ENCODE data around the gene DAPK1. TPM values are rescaled to one million over a fixed set of nuclear protein-coding genes. Genes with fewer than 3 reads are reported as not detected.

Gene DAPK1
- polyA plus RNA-seq, 1 experiment: 5.4 TPM

GRCh38 chr9:87540444-87541105, 42.9 kb downstream of the DAPK1 start:
- no peaks in the 10 kb centered on the region for H3K36me3 ChIP-seq (ENCODE audit: control insufficient read depth, insufficient read depth, low read length)
- no peak for DNase-seq (ENCODE audit: low read depth)
- H3K4me3 ChIP-seq (ENCODE audit: low read depth, low read length): no peak overlapping the region
- no peaks in the 10 kb centered on the region for H3K27me3 ChIP-seq (ENCODE audit: control insufficient read depth, insufficient read depth, low read length)
- ChIA-PET POLR2A (no interaction called here), CTCF (no interaction called here)
- TF ChIP-seq CTCF (IDR thresholded peaks at IDR 0.05; ENCODE audit: insufficient read depth, low read depth, low read length): no peak

- no peak for TF ChIP-seq CTCF (IDR thresholded peaks at IDR 0.05; ENCODE audit: insufficient read depth, low read depth, low read length)
- no peak overlapping the region for H3K4me3 ChIP-seq (ENCODE audit: low read depth, low read length)
- DNase-seq (ENCODE audit: low read depth): no peak
- CTCF ChIA-PET: interaction anchor here (0.7 kb wide), 1 partner anchor 1915 kb away, joined by 3 read pairs; no protein-coding TSS in a partner anchor
- POLR2A ChIA-PET: no interaction called here
- H3K36me3 ChIP-seq (ENCODE audit: control insufficient read depth, insufficient read depth, low read length): no peaks in the 10 kb centered on the region
- H3K27me3 ChIP-seq (ENCODE audit: control insufficient read depth, insufficient read depth, low read length): no peaks in the 10 kb centered on the region
These were observed 44.0 kb downstream of the DAPK1 start for GRCh38 chr9:87541663-87542062.

GRCh38 chr9:87542141-87542540, 44.5 kb downstream of the DAPK1 start:
- CTCF ChIA-PET: interaction anchor here (0.7 kb wide), 1 partner anchor 1914 kb away, joined by 3 read pairs; no protein-coding TSS in a partner anchor
- TF ChIP-seq CTCF (IDR thresholded peaks at IDR 0.05; ENCODE audit: insufficient read depth, low read depth, low read length): no peak
- POLR2A ChIA-PET: no interaction called here
- H3K4me3 ChIP-seq (ENCODE audit: low read depth, low read length): no peak overlapping the region
- H3K27me3 ChIP-seq (ENCODE audit: control insufficient read depth, insufficient read depth, low read length): no peaks in the 10 kb centered on the region
- DNase-seq (ENCODE audit: low read depth): no peak
- H3K36me3 ChIP-seq (ENCODE audit: control insufficient read depth, insufficient read depth, low read length): no peaks in the 10 kb centered on the region

- no peak overlapping the region for H3K4me3 ChIP-seq (ENCODE audit: low read depth, low read length)
- no peak for TF ChIP-seq CTCF (IDR thresholded peaks at IDR 0.05; ENCODE audit: insufficient read depth, low read depth, low read length)
- no peaks in the 10 kb centered on the region for H3K27me3 ChIP-seq (ENCODE audit: control insufficient read depth, insufficient read depth, low read length)
- CTCF ChIA-PET: no interaction called here
- H3K36me3 ChIP-seq (ENCODE audit: control insufficient read depth, insufficient read depth, low read length): no peaks in the 10 kb centered on the region
- DNase-seq (ENCODE audit: low read depth): peak; percentile 4
- POLR2A ChIA-PET: no interaction called here
These were observed 45.6 kb downstream of the DAPK1 start for GRCh38 chr9:87543251-87543650.

- ChIA-PET CTCF (interaction anchor here (1.0 kb wide), 1 partner anchor 48 kb away, joined by 3 read pairs; the partner anchor contains the start of gene DAPK1), POLR2A (interaction anchor here (0.6 kb wide), 1 partner anchor 8 kb away, joined by 6 read pairs; no protein-coding TSS in a partner anchor)
- TF ChIP-seq CTCF (IDR thresholded peaks at IDR 0.05; ENCODE audit: insufficient read depth, low read depth, low read length): no peak
- Histone ChIP-seq H3K4me3 (ENCODE audit: low read depth, low read length) (no peak overlapping the region), H3K27me3 (ENCODE audit: control insufficient read depth, insufficient read depth, low read length) (no peaks in the 10 kb centered on the region), H3K36me3 (ENCODE audit: control insufficient read depth, insufficient read depth, low read length) (no peaks in the 10 kb centered on the region)
- no peak for DNase-seq (ENCODE audit: low read depth)
These were observed 48.2 kb downstream of the DAPK1 start for GRCh38 chr9:87545858-87546257.
